Measurements from ENCODE around the gene ZNF407. TPM values are rescaled to one million over a fixed set of nuclear protein-coding genes. Genes with fewer than 3 reads are reported as not detected.

Gene ZNF407
- total and polyA plus RNA-seq, 2 of the 13 experiments (the other 11 are each of a cell fraction or from before 2014, with no cell fraction given) = 2.3 to 8.7 TPM

DNA sequence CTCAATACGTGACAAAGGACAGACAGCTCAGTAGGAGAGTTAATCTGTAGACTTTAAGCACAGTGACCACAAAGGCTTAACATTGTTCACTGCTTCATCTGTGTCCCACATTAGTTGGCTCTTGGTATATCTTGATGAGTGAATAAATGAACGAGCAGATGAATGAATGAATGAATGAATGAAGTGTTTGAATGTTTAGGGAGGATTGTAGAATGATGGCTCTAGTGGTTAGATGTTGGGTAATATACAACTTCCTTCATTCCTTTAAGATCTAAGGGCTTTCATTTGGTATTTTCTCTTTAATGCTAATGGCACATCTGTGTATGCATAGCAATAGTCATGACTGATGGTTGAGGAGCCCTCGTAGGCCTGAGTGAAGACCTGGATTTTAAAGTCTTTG, 40.5 kb downstream of the ZNF407 start (continued):
- TF ChIP-seq, protein P1, sequence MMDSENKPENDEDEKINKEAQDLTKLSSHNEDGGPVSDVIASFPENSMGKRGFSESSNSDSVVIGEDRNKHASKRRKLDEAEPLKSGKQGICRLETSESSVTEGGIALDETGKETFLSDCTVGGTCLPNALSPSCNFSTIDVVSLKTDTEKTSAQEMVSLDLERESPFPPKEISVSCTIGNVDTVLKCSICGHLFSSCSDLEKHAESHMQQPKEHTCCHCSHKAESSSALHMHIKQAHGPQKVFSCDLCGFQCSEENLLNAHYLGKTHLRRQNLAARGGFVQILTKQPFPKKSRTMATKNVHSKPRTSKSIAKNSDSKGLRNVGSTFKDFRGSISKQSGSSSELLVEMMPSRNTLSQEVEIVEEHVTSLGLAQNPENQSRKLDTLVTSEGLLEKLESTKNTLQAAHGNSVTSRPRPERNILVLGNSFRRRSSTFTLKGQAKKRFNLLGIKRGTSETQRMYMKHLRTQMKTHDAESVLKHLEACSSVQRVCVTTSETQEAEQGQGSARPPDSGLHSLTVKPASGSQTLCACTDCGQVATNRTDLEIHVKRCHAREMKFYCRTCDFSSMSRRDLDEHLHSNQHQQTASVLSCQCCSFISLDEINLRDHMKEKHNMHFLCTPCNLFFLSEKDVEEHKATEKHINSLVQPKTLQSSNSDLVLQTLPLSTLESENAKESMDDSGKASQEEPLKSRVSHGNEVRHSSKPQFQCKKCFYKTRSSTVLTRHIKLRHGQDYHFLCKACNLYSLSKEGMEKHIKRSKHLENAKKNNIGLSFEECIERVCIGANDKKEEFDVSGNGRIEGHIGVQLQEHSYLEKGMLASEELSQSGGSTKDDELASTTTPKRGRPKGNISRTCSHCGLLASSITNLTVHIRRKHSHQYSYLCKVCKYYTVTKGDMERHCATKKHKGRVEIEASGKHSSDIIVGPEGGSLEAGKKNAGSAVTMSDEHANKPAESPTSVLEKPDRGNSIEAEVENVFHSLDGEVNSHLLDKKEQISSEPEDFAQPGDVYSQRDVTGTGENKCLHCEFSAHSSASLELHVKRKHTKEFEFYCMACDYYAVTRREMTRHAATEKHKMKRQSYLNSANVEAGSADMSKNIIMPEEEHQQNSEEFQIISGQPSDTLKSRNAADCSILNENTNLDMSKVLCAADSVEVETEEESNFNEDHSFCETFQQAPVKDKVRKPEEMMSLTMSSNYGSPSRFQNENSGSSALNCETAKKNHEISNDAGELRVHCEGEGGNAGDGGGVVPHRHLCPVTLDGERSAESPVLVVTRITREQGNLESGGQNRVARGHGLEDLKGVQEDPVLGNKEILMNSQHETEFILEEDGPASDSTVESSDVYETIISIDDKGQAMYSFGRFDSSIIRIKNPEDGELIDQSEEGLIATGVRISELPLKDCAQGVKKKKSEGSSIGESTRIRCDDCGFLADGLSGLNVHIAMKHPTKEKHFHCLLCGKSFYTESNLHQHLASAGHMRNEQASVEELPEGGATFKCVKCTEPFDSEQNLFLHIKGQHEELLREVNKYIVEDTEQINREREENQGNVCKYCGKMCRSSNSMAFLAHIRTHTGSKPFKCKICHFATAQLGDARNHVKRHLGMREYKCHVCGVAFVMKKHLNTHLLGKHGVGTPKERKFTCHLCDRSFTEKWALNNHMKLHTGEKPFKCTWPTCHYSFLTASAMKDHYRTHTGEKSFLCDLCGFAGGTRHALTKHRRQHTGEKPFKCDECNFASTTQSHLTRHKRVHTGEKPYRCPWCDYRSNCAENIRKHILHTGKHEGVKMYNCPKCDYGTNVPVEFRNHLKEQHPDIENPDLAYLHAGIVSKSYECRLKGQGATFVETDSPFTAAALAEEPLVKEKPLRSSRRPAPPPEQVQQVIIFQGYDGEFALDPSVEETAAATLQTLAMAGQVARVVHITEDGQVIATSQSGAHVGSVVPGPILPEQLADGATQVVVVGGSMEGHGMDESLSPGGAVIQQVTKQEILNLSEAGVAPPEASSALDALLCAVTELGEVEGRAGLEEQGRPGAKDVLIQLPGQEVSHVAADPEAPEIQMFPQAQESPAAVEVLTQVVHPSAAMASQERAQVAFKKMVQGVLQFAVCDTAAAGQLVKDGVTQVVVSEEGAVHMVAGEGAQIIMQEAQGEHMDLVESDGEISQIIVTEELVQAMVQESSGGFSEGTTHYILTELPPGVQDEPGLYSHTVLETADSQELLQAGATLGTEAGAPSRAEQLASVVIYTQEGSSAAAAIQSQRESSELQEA (CRISPR knock-in tag; IDR thresholded peaks at IDR 0.05; ENCODE audit: not compliant biosample characterization) = no peak

DNA sequence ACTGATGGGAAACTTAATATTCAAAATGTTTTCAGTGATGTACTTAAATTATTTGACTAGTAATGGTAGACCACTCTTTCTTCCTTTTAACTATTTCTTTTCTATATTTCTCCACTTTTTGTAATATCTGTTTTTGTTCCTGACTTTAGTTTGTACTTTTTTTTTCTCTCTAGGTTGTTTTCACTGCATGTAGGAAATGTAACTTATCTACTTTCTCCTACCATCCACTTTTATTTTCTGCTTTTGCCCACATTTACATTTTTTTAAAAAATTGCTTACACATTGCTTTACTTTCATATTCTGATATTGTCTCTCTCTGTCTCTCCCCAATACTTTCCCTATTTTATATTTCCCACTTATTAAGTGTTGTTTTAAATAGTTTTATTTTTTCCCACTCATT, 47.0 kb downstream of the ZNF407 start:
- H3K9ac ChIP-seq (ENCODE audit: insufficient read depth, low read depth, low read length) = no peak overlapping the region
- CTCF ChIA-PET (ENCODE audit: low intra/inter-chr PET ratio, low total read pairs) = no interaction called here
- no peaks in the 10 kb centered on the region for H3K79me2 ChIP-seq (ENCODE audit: insufficient read depth, low read length)
- intact Hi-C loops (cut with micrococcal nuclease; ENCODE audit: unreplicated experiment) = no loop called here
- TF ChIP-seq MLLT10 (CRISPR knock-in tag; IDR thresholded peaks at IDR 0.05) (no peak), ZC3H4 (CRISPR knock-in tag; IDR thresholded peaks at IDR 0.05; ENCODE audit: borderline replicate concordance) (no peak), KMT2B (CRISPR knock-in tag; IDR thresholded peaks at IDR 0.05) (no peak), KDM6A (CRISPR knock-in tag; IDR thresholded peaks at IDR 0.05; ENCODE audit: low read depth) (no peak), ZNF10 (CRISPR knock-in tag; IDR thresholded peaks at IDR 0.05; ENCODE audit: borderline replicate concordance, low read depth) (no peak), RAD51 (IDR thresholded peaks at IDR 0.05; ENCODE audit: borderline replicate concordance) (no peak), PAX8 (CRISPR knock-in tag; IDR thresholded peaks at IDR 0.05; ENCODE audit: borderline replicate concordance) (no peak), ZNF7 (CRISPR knock-in tag; IDR thresholded peaks at IDR 0.05) (no peak), TBL1XR1 (IDR thresholded peaks at IDR 0.05; ENCODE audit: borderline replicate concordance, low read length, partially characterized antibody) (no peak), ARNT (IDR thresholded peaks at IDR 0.05) (no peak), IKZF1 (IDR thresholded peaks at IDR 0.05) (no peak)
- TF ChIP-seq, protein P2, sequence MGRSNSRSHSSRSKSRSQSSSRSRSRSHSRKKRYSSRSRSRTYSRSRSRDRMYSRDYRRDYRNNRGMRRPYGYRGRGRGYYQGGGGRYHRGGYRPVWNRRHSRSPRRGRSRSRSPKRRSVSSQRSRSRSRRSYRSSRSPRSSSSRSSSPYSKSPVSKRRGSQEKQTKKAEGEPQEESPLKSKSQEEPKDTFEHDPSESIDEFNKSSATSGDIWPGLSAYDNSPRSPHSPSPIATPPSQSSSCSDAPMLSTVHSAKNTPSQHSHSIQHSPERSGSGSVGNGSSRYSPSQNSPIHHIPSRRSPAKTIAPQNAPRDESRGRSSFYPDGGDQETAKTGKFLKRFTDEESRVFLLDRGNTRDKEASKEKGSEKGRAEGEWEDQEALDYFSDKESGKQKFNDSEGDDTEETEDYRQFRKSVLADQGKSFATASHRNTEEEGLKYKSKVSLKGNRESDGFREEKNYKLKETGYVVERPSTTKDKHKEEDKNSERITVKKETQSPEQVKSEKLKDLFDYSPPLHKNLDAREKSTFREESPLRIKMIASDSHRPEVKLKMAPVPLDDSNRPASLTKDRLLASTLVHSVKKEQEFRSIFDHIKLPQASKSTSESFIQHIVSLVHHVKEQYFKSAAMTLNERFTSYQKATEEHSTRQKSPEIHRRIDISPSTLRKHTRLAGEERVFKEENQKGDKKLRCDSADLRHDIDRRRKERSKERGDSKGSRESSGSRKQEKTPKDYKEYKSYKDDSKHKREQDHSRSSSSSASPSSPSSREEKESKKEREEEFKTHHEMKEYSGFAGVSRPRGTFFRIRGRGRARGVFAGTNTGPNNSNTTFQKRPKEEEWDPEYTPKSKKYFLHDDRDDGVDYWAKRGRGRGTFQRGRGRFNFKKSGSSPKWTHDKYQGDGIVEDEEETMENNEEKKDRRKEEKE (IDR thresholded peaks at IDR 0.05) = no peak
- H3K4me2 ChIP-seq (ENCODE audit: low read depth, low read length) = no peak overlapping the region
- no peaks in the 10 kb centered on the region; a peak in 1 of 5 replicates for H3K36me3 ChIP-seq (replicated peaks in 1 of 2; ENCODE audit: control insufficient read depth in 1 of 2, insufficient read depth in 2 of 2, low read length in 2 of 2)
- DNase-seq (ENCODE audit: low spot score) (no peak), FAIRE-seq (no peak), ATAC-seq (no peak)
- H2AFZ ChIP-seq (ENCODE audit: low read length) = no peak overlapping the region
- no TSS peak for BruUV-seq (replicated peaks)
- in situ Hi-C loops (cut with HindIII; ENCODE audit: extremely low pct_ligation_motif_present, low pct_unique_long_range_greater_than_20kb) = no loop called here
- no peak overlapping the region for H3K27ac ChIP-seq (ENCODE audit: extremely low read length, insufficient read depth, low read length)
- no peaks in the 10 kb centered on the region for H3K4me1 ChIP-seq (ENCODE audit: insufficient read depth, low read length)
- H3K9me3 ChIP-seq (ENCODE audit: low read length) = no peaks in the 10 kb centered on the region
- H3K27me3 ChIP-seq (ENCODE audit: control insufficient read depth in 1 of 2, insufficient read depth in 2 of 2, low read length in 2 of 2) = no peaks in the 10 kb centered on the region
- no peak overlapping the region for H3K4me3 ChIP-seq (replicated peaks in 1 of 3; ENCODE audit: insufficient read depth in 1 of 3, low read depth in 2 of 3, low read length in 3 of 3)
- POLR2A ChIA-PET = no interaction called here
- no peaks in the 10 kb centered on the region for H4K20me1 ChIP-seq (ENCODE audit: insufficient read depth, low read length)
